HL-60 (cell line): ENCODE measurements around the gene ITPKC.

Experiments
- GABPA ChIP-seq: IDR thresholded peaks from 2 replicates; pipeline ENCODE4 v1.6.1; 2012; ENCODE audit warnings: low read depth
- POLR2AphosphoS5 ChIP-seq: IDR thresholded peaks from 2 replicates; pipeline ENCODE4 v1.6.1; 2012; ENCODE audit warnings: low read depth
- TF ChIP-seq, protein P1 (sequence below): IDR thresholded peaks from one replicate; pipeline ENCODE4 v1.5.1; 2011; ENCODE audit warnings: low read length, control low read depth, inconsistent platforms; ENCODE audit not compliant: insufficient read depth

DNA sequence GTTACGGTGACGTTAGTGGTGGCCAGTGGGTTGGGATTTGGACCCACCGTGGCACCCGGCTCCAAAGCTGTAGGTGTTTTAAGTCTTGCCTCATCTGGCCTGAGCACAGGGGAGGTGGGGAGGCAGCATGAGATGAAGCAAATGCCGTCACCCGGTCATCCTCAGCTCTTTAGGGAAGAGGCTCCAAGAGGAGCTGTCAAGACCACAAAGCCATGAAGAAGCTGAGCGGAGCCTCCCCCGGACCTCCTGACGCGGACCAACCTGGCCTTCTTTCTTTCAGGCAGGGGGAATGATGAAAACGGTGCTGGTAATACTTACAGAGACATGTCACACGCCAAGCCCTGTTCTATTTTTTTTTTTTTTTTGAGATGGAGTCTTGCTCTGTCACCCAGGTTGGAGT lies 26.0 kb downstream of the ITPKC start:
- TF ChIP-seq, protein P1, sequence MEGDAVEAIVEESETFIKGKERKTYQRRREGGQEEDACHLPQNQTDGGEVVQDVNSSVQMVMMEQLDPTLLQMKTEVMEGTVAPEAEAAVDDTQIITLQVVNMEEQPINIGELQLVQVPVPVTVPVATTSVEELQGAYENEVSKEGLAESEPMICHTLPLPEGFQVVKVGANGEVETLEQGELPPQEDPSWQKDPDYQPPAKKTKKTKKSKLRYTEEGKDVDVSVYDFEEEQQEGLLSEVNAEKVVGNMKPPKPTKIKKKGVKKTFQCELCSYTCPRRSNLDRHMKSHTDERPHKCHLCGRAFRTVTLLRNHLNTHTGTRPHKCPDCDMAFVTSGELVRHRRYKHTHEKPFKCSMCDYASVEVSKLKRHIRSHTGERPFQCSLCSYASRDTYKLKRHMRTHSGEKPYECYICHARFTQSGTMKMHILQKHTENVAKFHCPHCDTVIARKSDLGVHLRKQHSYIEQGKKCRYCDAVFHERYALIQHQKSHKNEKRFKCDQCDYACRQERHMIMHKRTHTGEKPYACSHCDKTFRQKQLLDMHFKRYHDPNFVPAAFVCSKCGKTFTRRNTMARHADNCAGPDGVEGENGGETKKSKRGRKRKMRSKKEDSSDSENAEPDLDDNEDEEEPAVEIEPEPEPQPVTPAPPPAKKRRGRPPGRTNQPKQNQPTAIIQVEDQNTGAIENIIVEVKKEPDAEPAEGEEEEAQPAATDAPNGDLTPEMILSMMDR, result no peak
- no peak for TF ChIP-seq GABPA
- TF ChIP-seq POLR2AphosphoS5, result no peak
